ENCODE data around the gene CTDSPL. TPM values are rescaled to one million over a fixed set of nuclear protein-coding genes. Genes with fewer than 3 reads are reported as not detected.

The CTDSPL gene
- total and polyA plus RNA-seq, 2 of the 13 experiments (the other 11 are each of a cell fraction or from before 2014, with no cell fraction given) = 26.1 to 142 TPM

DNA sequence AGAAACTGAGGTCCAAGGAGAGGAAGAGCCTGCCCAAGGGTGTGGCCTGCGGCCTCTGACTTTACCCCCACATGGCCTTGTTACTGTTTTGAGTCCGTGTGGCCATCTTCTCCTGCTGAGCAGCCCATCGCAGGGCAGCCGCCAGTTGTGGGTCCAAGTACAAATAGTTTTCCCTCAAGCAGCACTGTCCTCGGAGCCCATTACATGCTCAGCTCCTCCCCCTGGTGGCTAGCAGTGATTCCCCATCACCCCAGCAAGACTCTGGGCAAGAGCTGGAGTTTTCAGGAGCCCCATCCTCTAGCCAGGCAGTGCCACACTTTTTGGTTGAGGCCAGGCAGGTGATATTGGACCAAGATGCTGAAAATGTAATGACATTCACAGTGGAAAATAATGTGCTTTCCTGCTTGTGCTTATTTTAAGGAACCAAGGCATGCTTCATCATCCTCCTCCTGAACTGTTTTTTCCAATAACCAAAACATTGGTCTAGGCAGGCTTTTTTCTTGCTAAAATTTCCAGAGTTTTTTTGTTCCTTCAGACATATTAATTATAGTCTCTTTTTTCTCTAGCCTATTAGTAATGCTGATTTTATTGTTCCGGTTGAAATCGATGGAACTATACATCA lies 105.7 kb downstream of the CTDSPL start:
- H3K9me3 ChIP-seq (ENCODE audit: low read length) = no peaks in the 10 kb centered on the region
- H3K79me2 ChIP-seq (ENCODE audit: insufficient read depth, low read length) = peaks cover 3% of the 10 kb centered on the region
- peaks cover 51% of the 10 kb centered on the region for H3K4me1 ChIP-seq (ENCODE audit: insufficient read depth, low read length)
- no peaks in the 10 kb centered on the region for H3K27me3 ChIP-seq (ENCODE audit: control insufficient read depth in 1 of 2, insufficient read depth in 2 of 2, low read length in 2 of 2)
- DNase-seq (ENCODE audit: low spot score) (peak; percentile 56), ATAC-seq (peak; percentile 83), FAIRE-seq (peak; percentile 84)
- H3K4me2 ChIP-seq (ENCODE audit: low read depth, low read length) = no peak overlapping the region
- in situ Hi-C loops (cut with HindIII; ENCODE audit: extremely low pct_ligation_motif_present, low pct_unique_long_range_greater_than_20kb) = loop anchor here (5.0 kb wide), 1 partner anchor 110 kb away; no protein-coding TSS in a partner anchor
- H3K27ac ChIP-seq (ENCODE audit: extremely low read length, insufficient read depth, low read length) = no peak overlapping the region
- H2AFZ ChIP-seq (ENCODE audit: low read length) = no peak overlapping the region
- no peak overlapping the region for H3K9ac ChIP-seq (ENCODE audit: insufficient read depth, low read depth, low read length)
- 69% methylated on average over 5 of the region's 7 CpGs for WGBS (ENCODE audit: low lambda C conversion rate)
- no TSS peak for BruUV-seq (replicated peaks)
- CTCF ChIA-PET (ENCODE audit: low intra/inter-chr PET ratio, low total read pairs) = interaction anchor here (0.6 to 5.3 kb wide), 6 partner anchors 57 to 115 kb away, joined by 3 to 59 read pairs (median 4); no protein-coding TSS in a partner anchor
- POLR2A ChIA-PET = interaction anchor here (0.8 to 2.1 kb wide), 5 partner anchors 34 to 111 kb away, joined by 3 to 18 read pairs (median 3); no protein-coding TSS in a partner anchor
- H3K36me3 ChIP-seq (replicated peaks in 1 of 2; ENCODE audit: control insufficient read depth in 1 of 2, insufficient read depth in 2 of 2, low read length in 2 of 2) = peaks cover 20 to 60% of the 10 kb centered on the region in 2 experiments
- no peaks in the 10 kb centered on the region for H4K20me1 ChIP-seq (ENCODE audit: insufficient read depth, low read length)
- H3K4me3 ChIP-seq (replicated peaks in 1 of 3; ENCODE audit: insufficient read depth in 1 of 3, low read depth in 2 of 3, low read length in 3 of 3) = no peak overlapping the region
- intact Hi-C loops (cut with micrococcal nuclease; ENCODE audit: unreplicated experiment) = loop anchor here (1.0 kb wide), 1 partner anchor 112 kb away; no protein-coding TSS in a partner anchor
- TF ChIP-seq ZNF446 (CRISPR knock-in tag; IDR thresholded peaks at IDR 0.05) (no peak), ZNF335 (CRISPR knock-in tag; IDR thresholded peaks at IDR 0.05) (no peak), NFE2 (CRISPR knock-in tag; IDR thresholded peaks at IDR 0.05) (no peak), ZNF75D (CRISPR knock-in tag; IDR thresholded peaks at IDR 0.05; ENCODE audit: borderline replicate concordance) (no peak), ZSCAN25 (CRISPR knock-in tag; IDR thresholded peaks at IDR 0.05) (0 out of 2 replicates have a peak, but pooled peaks have one; percentile 26), ZNF264 (CRISPR knock-in tag; IDR thresholded peaks at IDR 0.05) (no peak), ZNF24 (IDR thresholded peaks at IDR 0.05) (no peak), MTF1 (CRISPR knock-in tag; IDR thresholded peaks at IDR 0.05) (no peak), ZNF703 (CRISPR knock-in tag; IDR thresholded peaks at IDR 0.05; ENCODE audit: borderline replicate concordance) (no peak), HHEX (CRISPR knock-in tag; IDR thresholded peaks at IDR 0.05) (no peak), PCBP1 (IDR thresholded peaks at IDR 0.05; ENCODE audit: borderline replicate concordance, low read depth, low read length) (no peak), ETV5 (CRISPR knock-in tag; IDR thresholded peaks at IDR 0.05; ENCODE audit: borderline replicate concordance) (no peak; the same call in 1 of the 2 replicates), MIER3 (CRISPR knock-in tag; IDR thresholded peaks at IDR 0.05; ENCODE audit: borderline replicate concordance) (no peak), TBX3 (IDR thresholded peaks at IDR 0.05; ENCODE audit: borderline replicate concordance) (no peak)
- TF ChIP-seq, protein P1, sequence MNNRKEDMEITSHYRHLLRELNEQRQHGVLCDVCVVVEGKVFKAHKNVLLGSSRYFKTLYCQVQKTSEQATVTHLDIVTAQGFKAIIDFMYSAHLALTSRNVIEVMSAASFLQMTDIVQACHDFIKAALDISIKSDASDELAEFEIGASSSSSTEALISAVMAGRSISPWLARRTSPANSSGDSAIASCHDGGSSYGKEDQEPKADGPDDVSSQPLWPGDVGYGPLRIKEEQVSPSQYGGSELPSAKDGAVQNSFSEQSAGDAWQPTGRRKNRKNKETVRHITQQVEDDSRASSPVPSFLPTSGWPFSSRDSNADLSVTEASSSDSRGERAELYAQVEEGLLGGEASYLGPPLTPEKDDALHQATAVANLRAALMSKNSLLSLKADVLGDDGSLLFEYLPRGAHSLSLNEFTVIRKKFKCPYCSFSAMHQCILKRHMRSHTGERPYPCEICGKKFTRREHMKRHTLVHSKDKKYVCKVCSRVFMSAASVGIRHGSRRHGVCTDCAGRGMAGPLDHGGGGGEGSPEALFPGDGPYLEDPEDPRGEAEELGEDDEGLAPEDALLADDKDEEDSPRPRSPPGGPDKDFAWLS (CRISPR knock-in tag; IDR thresholded peaks at IDR 0.05; ENCODE audit: borderline replicate concordance) = no peak
- TF ChIP-seq, protein P2, sequence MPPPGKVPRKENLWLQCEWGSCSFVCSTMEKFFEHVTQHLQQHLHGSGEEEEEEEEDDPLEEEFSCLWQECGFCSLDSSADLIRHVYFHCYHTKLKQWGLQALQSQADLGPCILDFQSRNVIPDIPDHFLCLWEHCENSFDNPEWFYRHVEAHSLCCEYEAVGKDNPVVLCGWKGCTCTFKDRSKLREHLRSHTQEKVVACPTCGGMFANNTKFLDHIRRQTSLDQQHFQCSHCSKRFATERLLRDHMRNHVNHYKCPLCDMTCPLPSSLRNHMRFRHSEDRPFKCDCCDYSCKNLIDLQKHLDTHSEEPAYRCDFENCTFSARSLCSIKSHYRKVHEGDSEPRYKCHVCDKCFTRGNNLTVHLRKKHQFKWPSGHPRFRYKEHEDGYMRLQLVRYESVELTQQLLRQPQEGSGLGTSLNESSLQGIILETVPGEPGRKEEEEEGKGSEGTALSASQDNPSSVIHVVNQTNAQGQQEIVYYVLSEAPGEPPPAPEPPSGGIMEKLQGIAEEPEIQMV (CRISPR knock-in tag; IDR thresholded peaks at IDR 0.05; ENCODE audit: low read depth) = no peak
- TF ChIP-seq, protein P3, sequence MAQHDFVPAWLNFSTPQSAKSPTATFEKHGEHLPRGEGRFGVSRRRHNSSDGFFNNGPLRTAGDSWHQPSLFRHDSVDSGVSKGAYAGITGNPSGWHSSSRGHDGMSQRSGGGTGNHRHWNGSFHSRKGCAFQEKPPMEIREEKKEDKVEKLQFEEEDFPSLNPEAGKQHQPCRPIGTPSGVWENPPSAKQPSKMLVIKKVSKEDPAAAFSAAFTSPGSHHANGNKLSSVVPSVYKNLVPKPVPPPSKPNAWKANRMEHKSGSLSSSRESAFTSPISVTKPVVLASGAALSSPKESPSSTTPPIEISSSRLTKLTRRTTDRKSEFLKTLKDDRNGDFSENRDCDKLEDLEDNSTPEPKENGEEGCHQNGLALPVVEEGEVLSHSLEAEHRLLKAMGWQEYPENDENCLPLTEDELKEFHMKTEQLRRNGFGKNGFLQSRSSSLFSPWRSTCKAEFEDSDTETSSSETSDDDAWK (CRISPR knock-in tag; IDR thresholded peaks at IDR 0.05) = no peak
- TF ChIP-seq, protein P4, sequence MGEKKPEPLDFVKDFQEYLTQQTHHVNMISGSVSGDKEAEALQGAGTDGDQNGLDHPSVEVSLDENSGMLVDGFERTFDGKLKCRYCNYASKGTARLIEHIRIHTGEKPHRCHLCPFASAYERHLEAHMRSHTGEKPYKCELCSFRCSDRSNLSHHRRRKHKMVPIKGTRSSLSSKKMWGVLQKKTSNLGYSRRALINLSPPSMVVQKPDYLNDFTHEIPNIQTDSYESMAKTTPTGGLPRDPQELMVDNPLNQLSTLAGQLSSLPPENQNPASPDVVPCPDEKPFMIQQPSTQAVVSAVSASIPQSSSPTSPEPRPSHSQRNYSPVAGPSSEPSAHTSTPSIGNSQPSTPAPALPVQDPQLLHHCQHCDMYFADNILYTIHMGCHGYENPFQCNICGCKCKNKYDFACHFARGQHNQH (CRISPR knock-in tag; IDR thresholded peaks at IDR 0.05) = peak; percentile 39; the same call in 1 of the 2 replicates

Measured in HepG2 (cell line).